BJ (cell line): ENCODE data around the gene ZFAND6. TPM values are rescaled to one million over a fixed set of nuclear protein-coding genes. Genes with fewer than 3 reads are reported as not detected.
"Not testable (repeated sequence)": the region's sequence is repeated elsewhere in the genome, so short reads cannot be mapped to it uniquely, and the experiment has no call there.

Experiments
- CTCF ChIA-PET: fragments of 350-600 bp; formaldehyde crosslinking; extraction: SDS; loops from one replicate; lab custom pipeline; 2021; ENCODE audit warnings: antibody characterized with exemption, inconsistent platforms; lab: Yijun Ruan, JAX
- POLR2A ChIA-PET: fragments of 300-600 bp; sonication (Branson Sonifier 250); formaldehyde crosslinking; extraction: SDS; loops from one replicate; lab custom pipeline; 2021; ENCODE audit warnings: antibody characterized with exemption; lab: Charles Lee
- DNase-seq: peaks from one replicate; pipeline ENCODE4 v3.0.0-alpha.2; 2011; ENCODE audit warnings: low read depth
- H3K27me3 ChIP-seq: 2 replicates; pipeline ENCODE4 v1.6.0; 2011; ENCODE audit warnings: low read length; ENCODE audit not compliant: control insufficient read depth, insufficient read depth
- H3K36me3 ChIP-seq: 2 replicates; pipeline ENCODE4 v1.5.1; 2011; ENCODE audit warnings: low read length; ENCODE audit not compliant: control insufficient read depth, insufficient read depth
- H3K4me3 ChIP-seq: 2 replicates; pipeline ENCODE4 v1.5.1; 2011; ENCODE audit warnings: low read depth, mild to moderate bottlenecking, control low read depth, low read length
- CTCF ChIP-seq: IDR thresholded peaks from 2 replicates; pipeline ENCODE4 v1.5.1; 2011; ENCODE audit warnings: low read depth, mild to moderate bottlenecking, control low read depth, inconsistent platforms, low read length, moderate library complexity; ENCODE audit not compliant: insufficient read depth
- polyA plus RNA-seq: library from polyadenylated mRNA; depleted of rRNA; stranded (reverse); fragments of >200 nt; gene quantifications from 2 replicates; pipeline ENCODE4 v1.2.3, GENCODE V29; 2011

ZFAND6 gene
- polyA plus RNA-seq, 1 experiment = 108 TPM

DNA sequence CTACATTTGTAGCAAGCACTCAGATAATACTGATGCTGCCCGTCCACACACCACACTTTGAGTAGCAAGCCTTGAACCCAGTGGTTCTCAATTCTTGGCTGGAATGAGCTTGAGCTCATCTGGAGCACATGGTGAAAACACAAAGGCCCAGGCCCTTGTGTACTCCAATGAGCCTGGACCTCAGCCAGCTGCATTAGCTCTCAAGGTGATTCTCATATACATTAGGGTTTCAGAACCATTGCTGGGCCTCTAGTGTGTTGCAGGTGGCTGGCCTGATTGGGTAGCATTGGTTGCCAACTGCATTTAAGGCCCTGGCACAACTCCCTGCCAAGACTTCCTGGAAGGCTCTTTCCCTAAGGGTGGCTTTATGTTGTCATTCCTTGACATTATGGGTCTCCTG lies 23.4 kb upstream of the ZFAND6 start:
- H3K4me3 ChIP-seq = no peak overlapping the region
- ChIA-PET POLR2A (no interaction called here), CTCF (interaction anchor here (1.6 kb wide), 1 partner anchor 8 kb away, joined by 3 read pairs; no protein-coding TSS in a partner anchor)
- H3K27me3 ChIP-seq = no peaks in the 10 kb centered on the region
- H3K36me3 ChIP-seq = no peaks in the 10 kb centered on the region; the same call in 1 of the 2 replicates
- no peak for DNase-seq
- no peak for TF ChIP-seq CTCF

- Histone ChIP-seq H3K36me3 (no peaks in the 10 kb centered on the region), H3K27me3 (peaks cover 3% of the 10 kb centered on the region; the same call in 1 of the 2 replicates), H3K4me3 (no peak overlapping the region)
- DNase-seq = no peak
- no peak for TF ChIP-seq CTCF
- ChIA-PET CTCF (no interaction called here), POLR2A (no interaction called here)
Observed at GRCh38 chr15:80041494-80042253, 17.8 kb upstream of the ZFAND6 start.

DNA sequence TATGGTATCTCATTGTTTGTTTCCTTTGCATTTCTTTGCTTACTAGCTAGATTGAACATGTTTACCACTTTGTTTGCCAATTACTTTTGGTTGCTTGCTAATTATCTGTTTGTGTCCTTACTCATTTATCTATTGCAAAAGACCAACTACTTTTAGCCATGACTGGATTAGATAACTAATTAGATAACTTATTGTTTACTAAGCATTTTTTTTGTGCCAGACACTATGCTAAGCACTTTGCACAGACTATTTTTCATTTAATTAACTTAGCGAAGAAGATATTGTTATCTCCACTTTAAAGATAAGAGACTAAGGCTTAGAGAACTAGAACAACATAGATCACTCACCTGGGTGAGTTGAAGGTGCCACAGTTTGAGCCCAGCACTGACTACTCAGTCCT lies 16.9 kb upstream of the ZFAND6 start:
- ChIA-PET POLR2A (no interaction called here), CTCF (no interaction called here)

DNA sequence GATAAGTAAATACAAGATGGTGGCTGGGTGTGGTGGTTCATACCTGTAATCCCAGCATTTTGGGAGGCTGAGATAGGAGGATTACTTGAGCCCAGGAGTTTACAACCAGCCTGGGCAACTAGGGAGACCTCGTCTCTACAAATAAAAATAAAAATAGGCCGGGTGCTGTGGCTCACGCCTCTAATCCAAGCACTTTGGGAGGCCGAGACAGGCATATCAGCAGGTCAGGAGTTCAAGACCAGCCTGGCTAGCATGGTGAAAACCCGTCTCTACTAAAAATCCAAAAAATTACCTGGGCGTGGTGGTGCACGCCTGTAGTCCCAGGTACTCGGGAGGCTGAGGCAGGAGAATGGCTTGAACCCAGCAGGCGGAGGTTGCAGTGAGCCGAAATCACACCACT lies 14.3 kb upstream of the ZFAND6 start:
- DNase-seq, H3K4me3 ChIP-seq, H3K27me3 ChIP-seq, H3K36me3 ChIP-seq, POLR2A ChIA-PET, CTCF ChIA-PET: not testable (repeated sequence)

More for the DNA sequence above, 16.9 kb upstream of the ZFAND6 start:
- Histone ChIP-seq H3K27me3 (peaks cover 3% of the 10 kb centered on the region; the same call in 1 of the 2 replicates), H3K36me3 (no peaks in the 10 kb centered on the region), H3K4me3 (no peak overlapping the region)
- TF ChIP-seq CTCF = no peak
- DNase-seq = no peak

- DNase-seq = no peak
- ChIA-PET POLR2A (no interaction called here), CTCF (no interaction called here)
Observed at GRCh38 chr15:80049046-80049445, 10.4 kb upstream of the ZFAND6 start.

More at GRCh38 chr15:80049046-80049445, 10.4 kb upstream of the ZFAND6 start:
- Histone ChIP-seq H3K27me3 (0 out of 2 replicates have a peak, but pooled peaks cover 1% of the 10 kb centered on the region), H3K36me3 (no peaks in the 10 kb centered on the region), H3K4me3 (no peak overlapping the region)
- no peak for TF ChIP-seq CTCF
